ENCODE data around the gene SUCLA2.
A peak's percentile ranks its signal among the peaks of the same experiment; 100 is the strongest.
"Not testable (repeated sequence)": the region's sequence is repeated elsewhere in the genome, so short reads cannot be mapped to it uniquely, and the experiment has no call there.

SUCLA2 gene

DNA sequence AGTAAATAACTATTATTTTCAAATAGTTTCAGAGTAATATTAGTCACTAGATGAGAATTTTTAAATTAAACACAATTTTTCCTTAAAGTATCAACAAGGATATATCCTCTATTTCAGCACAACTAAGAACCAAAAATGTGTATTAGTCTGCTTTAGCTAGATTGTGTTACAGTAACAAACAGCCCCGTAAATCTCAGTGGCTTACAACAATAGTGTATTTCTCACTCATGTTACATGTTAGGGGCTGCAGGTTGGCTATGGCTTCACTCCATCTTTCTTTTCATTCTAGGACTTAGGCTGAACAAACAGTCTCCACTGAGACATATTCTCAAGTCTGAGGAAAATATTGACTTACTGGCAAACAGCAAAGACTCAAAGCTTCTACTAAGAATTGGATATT, 11.6 kb upstream of the SUCLA2 start:
- H3K27me3 ChIP-seq (replicated peaks in 2 of 5; ENCODE audit: control insufficient read depth in 4 of 5, insufficient read depth in 5 of 5, low read length in 4 of 5), result no peaks in the 10 kb centered on the region
- peaks cover 0 to 8% (median 0%) of the 10 kb centered on the region in 4 experiments for H3K36me3 ChIP-seq (ENCODE audit: control insufficient read depth in 4 of 4, insufficient read depth in 4 of 4, low read length in 3 of 4)
- WGBS (ENCODE audit: insufficient coverage), result 100% methylated on average over 1 of the region's 1 CpG
- no peak for DNase-seq
- ChIA-PET CTCF (interaction anchor here (0.7 to 1.2 kb wide), 4 partner anchors 8 to 25 kb away, joined by 3 to 4 read pairs (median 3); no protein-coding TSS in a partner anchor), POLR2A (no interaction called here)
- peaks cover 0 to 10% (median 2%) of the 10 kb centered on the region in 4 experiments for H3K4me1 ChIP-seq (ENCODE audit: control extremely low read depth in 1 of 4, control insufficient read depth in 4 of 4, insufficient read depth in 4 of 4, low read length in 3 of 4)
- H3K9me3 ChIP-seq (ENCODE audit: control extremely low read depth in 1 of 5, control insufficient read depth in 4 of 5, insufficient read depth in 2 of 5, low read depth in 1 of 5, low read length in 4 of 5), result peaks cover 0 to 4% (median 2%) of the 10 kb centered on the region in 5 experiments
- no peak overlapping the region for H3K27ac ChIP-seq (ENCODE audit: insufficient read depth in 1 of 2, low read depth in 1 of 2, low read length in 2 of 2, poor library complexity in 1 of 2, severe bottlenecking in 2 of 2)
- H3K4me3 ChIP-seq (ENCODE audit: control insufficient read depth in 1 of 7, extremely low read depth in 1 of 7, insufficient read depth in 4 of 7, low read depth in 2 of 7, low read length in 6 of 7), result no peak overlapping the region

DNA sequence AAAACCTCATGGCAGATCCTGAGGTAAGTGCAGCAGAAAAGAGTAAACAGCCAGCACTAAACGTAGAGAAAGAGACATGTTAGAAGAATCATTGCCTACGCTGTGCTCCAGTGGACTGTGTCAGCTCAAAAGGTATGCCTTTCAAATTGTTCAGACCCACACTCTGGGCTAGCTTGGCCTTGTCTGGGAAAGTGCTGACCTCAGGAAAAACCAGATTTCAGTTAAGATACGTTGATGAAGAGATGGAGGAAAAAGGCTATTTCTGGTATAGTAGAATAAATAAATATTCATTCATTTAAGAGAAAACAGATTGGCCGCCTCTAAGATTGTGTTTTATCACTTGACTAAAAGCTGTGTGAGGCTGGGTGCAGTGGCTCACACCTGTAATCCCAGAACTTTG, 9.6 kb upstream of the SUCLA2 start:
- Histone ChIP-seq H3K27ac (ENCODE audit: insufficient read depth in 1 of 2, low read depth in 1 of 2, low read length in 2 of 2, poor library complexity in 1 of 2, severe bottlenecking in 2 of 2) (no peak overlapping the region), H3K4me1 (ENCODE audit: control extremely low read depth in 1 of 4, control insufficient read depth in 4 of 4, insufficient read depth in 4 of 4, low read length in 3 of 4) (peaks cover 0 to 10% (median 2%) of the 10 kb centered on the region in 4 experiments), H3K36me3 (ENCODE audit: control insufficient read depth in 4 of 4, insufficient read depth in 4 of 4, low read length in 3 of 4) (peaks cover 0 to 8% (median 0%) of the 10 kb centered on the region in 4 experiments), H3K4me3 (ENCODE audit: control insufficient read depth in 1 of 7, extremely low read depth in 1 of 7, insufficient read depth in 4 of 7, low read depth in 2 of 7, low read length in 6 of 7) (no peak overlapping the region), H3K27me3 (replicated peaks in 2 of 5; ENCODE audit: control insufficient read depth in 4 of 5, insufficient read depth in 5 of 5, low read length in 4 of 5) (no peaks in the 10 kb centered on the region), H3K9me3 (ENCODE audit: control extremely low read depth in 1 of 5, control insufficient read depth in 4 of 5, insufficient read depth in 2 of 5, low read depth in 1 of 5, low read length in 4 of 5) (peaks cover 0 to 4% (median 1%) of the 10 kb centered on the region in 5 experiments)
- WGBS (ENCODE audit: insufficient coverage), result 100% methylated on average over 2 of the region's 4 CpGs
- CTCF ChIA-PET, result no interaction called here
- POLR2A ChIA-PET, result no interaction called here
- DNase-seq, result no peak

DNA sequence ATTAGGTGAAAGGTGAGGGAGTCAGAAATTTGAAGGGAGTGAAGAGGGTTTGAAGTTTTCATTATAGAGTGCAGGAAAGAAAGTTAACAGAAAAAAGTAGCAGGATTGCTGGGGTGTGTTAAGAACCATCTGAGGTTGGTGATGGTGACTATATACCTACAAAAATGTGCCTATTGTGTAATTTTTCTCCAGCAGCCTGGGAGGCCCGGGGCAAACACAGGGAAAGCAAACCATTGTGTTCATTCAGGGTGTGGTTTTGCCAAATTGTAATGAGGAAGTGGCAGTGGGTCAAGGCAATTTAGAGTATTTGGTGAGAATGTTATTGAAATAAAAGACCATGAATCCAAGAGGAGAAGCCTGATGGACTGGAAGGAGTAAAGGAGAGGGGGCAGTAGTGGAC, 8.2 kb upstream of the SUCLA2 start:
- H3K27ac ChIP-seq (ENCODE audit: insufficient read depth in 1 of 2, low read depth in 1 of 2, low read length in 2 of 2, poor library complexity in 1 of 2, severe bottlenecking in 2 of 2), result no peak overlapping the region

DNA sequence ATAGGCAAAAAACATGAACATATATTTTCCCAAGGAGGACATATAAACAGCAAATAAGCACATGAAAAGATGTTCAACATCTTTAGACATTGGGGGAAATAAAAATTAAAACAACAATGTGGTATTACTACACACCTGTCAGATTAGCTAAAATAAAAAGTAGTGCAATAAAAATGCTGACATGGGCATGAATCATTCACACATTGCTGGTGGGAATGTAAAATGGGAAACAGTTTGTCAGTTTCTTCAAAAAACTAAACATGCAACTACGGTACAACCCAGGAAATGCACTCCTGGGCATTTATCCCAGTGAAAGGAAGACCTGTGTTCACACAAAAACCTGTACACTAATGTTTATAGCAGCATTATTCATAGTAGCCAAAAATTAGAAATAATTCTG, 5.3 kb upstream of the SUCLA2 start:
- ChIA-PET POLR2A (interaction anchor here (0.7 kb wide), 1 partner anchor 231 kb away, joined by 3 read pairs; no protein-coding TSS in a partner anchor), CTCF (interaction anchor here (0.7 to 1.5 kb wide), 2 partner anchors 30 to 31 kb away, joined by 3 read pairs; partner anchors contain the start of gene NUDT15)
- Histone ChIP-seq H3K4me3 (ENCODE audit: control insufficient read depth in 1 of 7, extremely low read depth in 1 of 7, insufficient read depth in 4 of 7, low read depth in 2 of 7, low read length in 6 of 7) (no peak overlapping the region), H3K27ac (ENCODE audit: insufficient read depth in 1 of 2, low read depth in 1 of 2, low read length in 2 of 2, poor library complexity in 1 of 2, severe bottlenecking in 2 of 2) (no peak overlapping the region), H3K36me3 (ENCODE audit: control insufficient read depth in 4 of 4, insufficient read depth in 4 of 4, low read length in 3 of 4) (peaks cover 0 to 5% (median 0%) of the 10 kb centered on the region in 4 experiments), H3K4me1 (ENCODE audit: control extremely low read depth in 1 of 4, control insufficient read depth in 4 of 4, insufficient read depth in 4 of 4, low read length in 3 of 4) (peaks cover 0 to 14% (median 5%) of the 10 kb centered on the region in 4 experiments), H3K9me3 (ENCODE audit: control extremely low read depth in 1 of 5, control insufficient read depth in 4 of 5, insufficient read depth in 2 of 5, low read depth in 1 of 5, low read length in 4 of 5) (no peaks in the 10 kb centered on the region), H3K27me3 (replicated peaks in 2 of 5; ENCODE audit: control insufficient read depth in 4 of 5, insufficient read depth in 5 of 5, low read length in 4 of 5) (no peaks in the 10 kb centered on the region)
- DNase-seq, result no peak
- no CpG with 5 or more reads among the region's 1 CpG for WGBS (ENCODE audit: insufficient coverage)

More for the DNA sequence above, 8.2 kb upstream of the SUCLA2 start:
- Histone ChIP-seq H3K4me3 (ENCODE audit: control insufficient read depth in 1 of 7, extremely low read depth in 1 of 7, insufficient read depth in 4 of 7, low read depth in 2 of 7, low read length in 6 of 7) (no peak overlapping the region), H3K27me3 (replicated peaks in 2 of 5; ENCODE audit: control insufficient read depth in 4 of 5, insufficient read depth in 5 of 5, low read length in 4 of 5) (no peaks in the 10 kb centered on the region), H3K36me3 (ENCODE audit: control insufficient read depth in 4 of 4, insufficient read depth in 4 of 4, low read length in 3 of 4) (peaks cover 0 to 8% (median 0%) of the 10 kb centered on the region in 4 experiments), H3K4me1 (ENCODE audit: control extremely low read depth in 1 of 4, control insufficient read depth in 4 of 4, insufficient read depth in 4 of 4, low read length in 3 of 4) (peaks cover 0 to 10% (median 2%) of the 10 kb centered on the region in 4 experiments), H3K9me3 (ENCODE audit: control extremely low read depth in 1 of 5, control insufficient read depth in 4 of 5, insufficient read depth in 2 of 5, low read depth in 1 of 5, low read length in 4 of 5) (peaks cover 0 to 4% (median 1%) of the 10 kb centered on the region in 5 experiments)
- ChIA-PET POLR2A (no interaction called here), CTCF (no interaction called here)
- WGBS (ENCODE audit: insufficient coverage), result 0% methylated on average over 1 of the region's 1 CpG
- peak in 2 of 3 donors; percentile 15 to 17 for DNase-seq

DNA sequence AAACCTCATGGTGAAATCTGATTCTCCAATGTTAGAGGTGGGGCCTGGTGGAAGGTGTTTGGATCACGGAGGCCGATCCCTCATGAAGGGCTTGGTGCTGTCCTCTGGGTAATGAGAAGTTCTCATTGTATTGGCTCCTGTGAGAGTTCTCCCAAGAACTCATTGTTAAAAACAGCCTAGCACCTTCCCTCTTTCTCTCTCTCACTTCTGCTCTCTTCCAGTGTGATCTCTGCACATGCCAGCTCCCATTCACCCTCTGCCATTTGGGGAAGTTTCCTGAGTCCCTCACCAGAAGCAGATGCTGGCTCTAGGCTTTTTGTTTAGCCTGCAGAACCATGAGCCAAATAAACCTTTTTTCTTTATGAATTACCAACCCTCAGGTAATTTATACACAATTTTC, 3.1 kb upstream of the SUCLA2 start:
- ChIA-PET CTCF (no interaction called here), POLR2A (no interaction called here)
- DNase-seq, result no peak
- Histone ChIP-seq H3K36me3 (ENCODE audit: control insufficient read depth in 4 of 4, insufficient read depth in 4 of 4, low read length in 3 of 4) (no peaks in the 10 kb centered on the region), H3K4me1 (ENCODE audit: control extremely low read depth in 1 of 4, control insufficient read depth in 4 of 4, insufficient read depth in 4 of 4, low read length in 3 of 4) (peaks cover 5 to 16% (median 12%) of the 10 kb centered on the region in 4 experiments), H3K27ac (ENCODE audit: insufficient read depth in 1 of 2, low read depth in 1 of 2, low read length in 2 of 2, poor library complexity in 1 of 2, severe bottlenecking in 2 of 2) (no peak overlapping the region), H3K9me3 (ENCODE audit: control extremely low read depth in 1 of 5, control insufficient read depth in 4 of 5, insufficient read depth in 2 of 5, low read depth in 1 of 5, low read length in 4 of 5) (no peaks in the 10 kb centered on the region), H3K4me3 (ENCODE audit: control insufficient read depth in 1 of 7, extremely low read depth in 1 of 7, insufficient read depth in 4 of 7, low read depth in 2 of 7, low read length in 6 of 7) (no peak overlapping the region), H3K27me3 (replicated peaks in 2 of 5; ENCODE audit: control insufficient read depth in 4 of 5, insufficient read depth in 5 of 5, low read length in 4 of 5) (no peaks in the 10 kb centered on the region)
- WGBS (ENCODE audit: insufficient coverage), result 100% methylated on average over 1 of the region's 2 CpGs

DNA sequence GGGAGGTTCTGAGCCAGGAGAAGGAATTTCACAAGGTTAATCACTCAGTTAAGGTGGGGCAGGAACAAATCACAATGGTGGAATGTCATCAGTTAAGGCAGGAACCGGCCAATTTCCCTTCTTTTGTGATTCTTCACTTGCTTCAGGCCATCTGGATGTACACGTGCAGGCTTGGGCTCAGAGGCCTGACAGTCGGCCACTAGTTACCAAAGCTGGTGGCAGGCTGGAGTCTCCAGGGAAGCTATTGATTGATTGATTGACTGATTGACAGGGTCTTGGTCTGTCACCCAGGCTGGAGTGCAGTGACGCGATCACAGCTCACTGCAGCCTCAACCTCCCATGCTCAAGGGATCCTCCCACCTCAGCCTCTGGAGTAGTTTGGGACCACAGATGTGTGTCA, 926 bp upstream of the SUCLA2 start:
- CTCF ChIA-PET; H3K9me3 ChIP-seq (ENCODE audit: control extremely low read depth in 1 of 5, control insufficient read depth in 4 of 5, insufficient read depth in 2 of 5, low read depth in 1 of 5, low read length in 4 of 5); H3K27me3 ChIP-seq (replicated peaks in 2 of 5; ENCODE audit: control insufficient read depth in 4 of 5, insufficient read depth in 5 of 5, low read length in 4 of 5); DNase-seq; H3K4me3 ChIP-seq (ENCODE audit: control insufficient read depth in 1 of 7, extremely low read depth in 1 of 7, insufficient read depth in 4 of 7, low read depth in 2 of 7, low read length in 6 of 7); H3K36me3 ChIP-seq (ENCODE audit: control insufficient read depth in 4 of 4, insufficient read depth in 4 of 4, low read length in 3 of 4); H3K27ac ChIP-seq (ENCODE audit: insufficient read depth in 1 of 2, low read depth in 1 of 2, low read length in 2 of 2, poor library complexity in 1 of 2, severe bottlenecking in 2 of 2): not testable (repeated sequence)
- POLR2A ChIA-PET, result interaction anchor here (0.6 kb wide), 1 partner anchor 49 kb away, joined by 3 read pairs; no protein-coding TSS in a partner anchor
- 96% methylated on average over 5 of the region's 5 CpGs for WGBS (ENCODE audit: insufficient coverage)
- H3K4me1 ChIP-seq (ENCODE audit: control extremely low read depth in 1 of 4, control insufficient read depth in 4 of 4, insufficient read depth in 4 of 4, low read length in 3 of 4), result peaks cover 5 to 16% (median 9%) of the 10 kb centered on the region in 4 experiments

DNA sequence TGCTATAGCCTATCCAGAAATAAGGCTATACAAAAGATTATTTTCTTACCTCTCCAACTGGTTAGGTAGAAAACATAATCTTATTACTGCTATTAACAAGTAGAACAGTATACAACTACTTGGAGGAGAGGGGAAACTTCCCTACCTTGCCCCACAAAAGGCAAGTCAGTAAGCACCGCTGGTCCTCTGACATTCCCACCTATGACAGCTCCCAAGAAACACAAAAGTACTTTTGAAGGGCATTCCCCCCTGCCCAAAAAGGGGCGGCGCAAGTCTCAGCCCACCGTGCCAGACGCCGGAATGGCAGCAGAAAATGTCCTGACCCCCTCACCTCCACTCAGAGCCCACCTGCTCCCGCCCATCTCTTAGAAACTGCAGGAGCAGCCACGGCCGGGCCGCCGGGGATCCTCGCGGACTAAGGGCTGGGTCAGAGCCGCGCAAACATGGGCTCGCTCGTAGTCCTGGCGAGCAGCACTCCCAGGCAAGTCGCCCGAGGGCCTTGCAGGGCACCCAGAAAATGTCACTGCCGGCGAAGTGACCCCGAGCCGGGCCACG, 437 bp downstream of the SUCLA2 start:
- POLR2A ChIA-PET, result interaction anchor here (0.6 kb wide), 1 partner anchor 94 kb away, joined by 3 read pairs; the partner anchor contains the start of gene MED4
- CTCF ChIA-PET, result no interaction called here
- Histone ChIP-seq H3K4me3 (ENCODE audit: control insufficient read depth in 1 of 7, extremely low read depth in 1 of 7, insufficient read depth in 4 of 7, low read depth in 2 of 7, low read length in 6 of 7) (peak overlapping the region; percentile 78 to 99 (median 93)), H3K4me1 (ENCODE audit: control extremely low read depth in 1 of 4, control insufficient read depth in 4 of 4, insufficient read depth in 4 of 4, low read length in 3 of 4) (peaks cover 5 to 16% (median 9%) of the 10 kb centered on the region in 4 experiments), H3K36me3 (ENCODE audit: control insufficient read depth in 4 of 4, insufficient read depth in 4 of 4, low read length in 3 of 4) (peaks cover 0 to 8% (median 4%) of the 10 kb centered on the region in 4 experiments), H3K27ac (ENCODE audit: insufficient read depth in 1 of 2, low read depth in 1 of 2, low read length in 2 of 2, poor library complexity in 1 of 2, severe bottlenecking in 2 of 2) (peak overlapping the region; percentile 78 to 88), H3K9me3 (ENCODE audit: control extremely low read depth in 1 of 5, control insufficient read depth in 4 of 5, insufficient read depth in 2 of 5, low read depth in 1 of 5, low read length in 4 of 5) (no peaks in the 10 kb centered on the region), H3K27me3 (replicated peaks in 2 of 5; ENCODE audit: control insufficient read depth in 4 of 5, insufficient read depth in 5 of 5, low read length in 4 of 5) (no peaks in the 10 kb centered on the region)
- peak in 2 of 3 donors; percentile 9 to 38 for DNase-seq
- 0% methylated on average over 18 of the region's 25 CpGs for WGBS (ENCODE audit: insufficient coverage)

Measured in common myeloid progenitor, CD34-positive (primary cell).